LNCaP clone FGC (cell line): ENCODE results near the gene TUBB6.

Experiments
- DNase-seq: peaks from one replicate; pipeline ENCODE4 v3.0.0-alpha.2; 2011; ENCODE audit warnings: low read depth
- H3K4me3 ChIP-seq: 2 replicates; pipeline ENCODE4 v1.5.1; 2011; ENCODE audit warnings: mild to moderate bottlenecking, low read depth, low read length, control low read depth
- TF ChIP-seq, protein P1 (sequence below): IDR thresholded peaks from 2 replicates; pipeline ENCODE4 v1.5.1; 2012; ENCODE audit warnings: mild to moderate bottlenecking; ENCODE audit not compliant: control insufficient read depth, insufficient read depth; ENCODE audit errors: extremely low read depth

The TUBB6 gene

DNA sequence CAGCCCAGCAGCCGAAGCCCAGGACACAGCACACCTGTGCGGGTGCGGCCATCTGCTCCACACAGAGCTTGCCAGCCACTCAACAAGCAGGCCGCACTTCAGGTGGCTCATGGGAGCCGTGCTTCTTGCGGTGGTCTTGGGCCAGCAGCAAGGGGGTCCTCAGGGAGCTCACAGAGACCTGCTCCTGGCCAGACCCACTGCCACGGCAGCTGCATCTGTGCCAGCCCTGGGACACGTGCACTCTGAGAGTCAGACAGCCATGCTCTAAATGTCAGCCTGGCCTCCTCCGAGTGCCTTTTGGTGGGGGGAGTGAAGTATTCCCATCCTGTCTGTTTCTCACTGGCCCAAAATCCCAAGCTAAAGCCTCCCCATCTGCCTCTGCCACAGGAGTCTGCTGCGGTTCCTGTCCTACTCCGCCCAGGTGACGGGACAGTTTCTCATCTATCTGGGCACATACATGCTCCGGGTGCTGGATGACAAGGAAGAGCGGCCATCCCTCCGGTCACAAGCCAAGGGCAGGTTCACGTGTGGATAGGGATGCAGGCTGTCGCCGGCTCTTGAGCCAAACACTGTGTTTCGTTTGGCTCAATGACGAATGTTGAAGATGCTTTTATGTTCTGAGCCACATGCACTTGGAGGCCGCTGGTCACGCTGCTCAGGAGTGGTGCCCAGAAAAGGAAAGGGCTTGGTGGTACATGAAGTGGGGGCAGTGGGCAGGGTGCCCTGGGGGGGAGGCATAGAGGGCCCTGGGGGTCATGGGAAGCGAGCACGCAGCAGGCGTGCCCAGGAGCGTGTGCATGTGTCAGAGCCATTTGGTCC, 31.1 kb upstream of the TUBB6 start:
- TF ChIP-seq, protein P1, sequence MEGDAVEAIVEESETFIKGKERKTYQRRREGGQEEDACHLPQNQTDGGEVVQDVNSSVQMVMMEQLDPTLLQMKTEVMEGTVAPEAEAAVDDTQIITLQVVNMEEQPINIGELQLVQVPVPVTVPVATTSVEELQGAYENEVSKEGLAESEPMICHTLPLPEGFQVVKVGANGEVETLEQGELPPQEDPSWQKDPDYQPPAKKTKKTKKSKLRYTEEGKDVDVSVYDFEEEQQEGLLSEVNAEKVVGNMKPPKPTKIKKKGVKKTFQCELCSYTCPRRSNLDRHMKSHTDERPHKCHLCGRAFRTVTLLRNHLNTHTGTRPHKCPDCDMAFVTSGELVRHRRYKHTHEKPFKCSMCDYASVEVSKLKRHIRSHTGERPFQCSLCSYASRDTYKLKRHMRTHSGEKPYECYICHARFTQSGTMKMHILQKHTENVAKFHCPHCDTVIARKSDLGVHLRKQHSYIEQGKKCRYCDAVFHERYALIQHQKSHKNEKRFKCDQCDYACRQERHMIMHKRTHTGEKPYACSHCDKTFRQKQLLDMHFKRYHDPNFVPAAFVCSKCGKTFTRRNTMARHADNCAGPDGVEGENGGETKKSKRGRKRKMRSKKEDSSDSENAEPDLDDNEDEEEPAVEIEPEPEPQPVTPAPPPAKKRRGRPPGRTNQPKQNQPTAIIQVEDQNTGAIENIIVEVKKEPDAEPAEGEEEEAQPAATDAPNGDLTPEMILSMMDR, result no peak
- no peak for DNase-seq

DNA sequence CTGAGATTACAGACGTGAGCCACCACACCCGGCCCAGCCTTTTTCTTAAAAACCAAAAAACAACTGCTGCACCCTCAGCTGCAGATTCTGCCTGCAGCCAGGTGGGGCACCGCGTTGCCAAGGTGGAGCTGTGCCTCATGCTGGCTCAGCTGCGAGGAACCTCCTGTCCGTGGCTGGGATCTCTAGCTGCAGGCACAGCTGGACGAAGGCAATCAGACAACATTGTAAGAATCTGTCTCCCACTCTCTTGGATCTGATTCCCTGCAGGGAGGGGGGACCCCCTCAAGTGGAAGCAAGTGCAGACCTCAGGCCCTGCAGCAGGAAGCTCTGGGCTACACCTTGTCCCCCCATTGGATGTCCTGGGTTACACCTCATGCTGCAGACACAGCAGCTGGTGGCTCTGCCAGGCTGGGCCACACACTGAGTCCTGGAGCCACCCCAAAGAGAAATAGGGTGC, 29.8 kb upstream of the TUBB6 start:
- no peak for DNase-seq
- TF ChIP-seq, protein P1, result peak; percentile 54
- no peak overlapping the region for H3K4me3 ChIP-seq

More for the DNA sequence above, 31.1 kb upstream of the TUBB6 start:
- no peak overlapping the region for H3K4me3 ChIP-seq

DNA sequence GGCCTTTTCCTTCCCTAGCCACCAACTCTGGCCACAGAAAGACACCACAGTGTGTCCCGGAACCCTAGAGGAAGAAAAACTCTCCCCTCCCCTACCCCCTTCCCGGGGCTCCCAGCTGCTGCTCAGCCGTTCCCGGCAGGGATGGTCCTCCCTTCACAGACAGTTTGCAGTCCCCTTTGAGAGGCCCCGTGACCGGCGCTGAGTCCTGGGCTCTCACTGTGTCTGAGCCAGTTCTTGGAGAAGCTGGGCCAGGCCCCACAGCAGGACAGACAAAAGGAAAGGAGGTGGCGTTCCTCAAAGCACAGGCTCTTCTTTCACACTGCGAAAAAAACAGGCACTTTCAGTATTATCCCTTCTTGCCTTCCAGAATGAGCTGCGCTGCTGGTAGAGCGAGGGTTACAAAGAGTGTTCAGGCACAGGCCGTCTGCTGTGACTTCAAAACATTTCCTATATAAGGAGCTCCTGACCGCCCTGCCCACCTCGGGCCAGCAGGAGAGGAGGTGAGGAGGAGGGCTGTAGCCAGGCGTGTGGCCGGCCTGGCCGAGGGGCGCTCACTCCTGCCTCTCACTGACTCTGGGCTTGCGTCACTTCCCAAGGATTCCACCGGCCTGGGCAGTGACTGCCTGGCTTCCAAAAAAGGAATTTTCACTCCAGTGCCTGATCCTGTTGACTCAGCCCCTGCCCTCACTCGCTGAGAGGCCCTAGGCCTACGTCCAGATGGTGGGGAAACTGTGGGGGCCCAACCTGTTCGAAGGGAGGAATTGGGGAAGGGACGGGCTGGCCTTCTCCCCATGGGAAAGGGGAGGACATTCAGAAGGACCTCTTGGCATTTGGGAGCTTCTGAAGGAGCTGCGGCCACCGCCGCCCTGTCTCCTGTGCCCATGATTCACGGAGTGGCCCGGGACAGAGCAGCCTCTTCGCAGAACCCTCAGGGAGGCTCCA, 29.0 kb upstream of the TUBB6 start:
- DNase-seq, result no peak
- TF ChIP-seq, protein P1, result no peak
- no peak overlapping the region for H3K4me3 ChIP-seq

DNA sequence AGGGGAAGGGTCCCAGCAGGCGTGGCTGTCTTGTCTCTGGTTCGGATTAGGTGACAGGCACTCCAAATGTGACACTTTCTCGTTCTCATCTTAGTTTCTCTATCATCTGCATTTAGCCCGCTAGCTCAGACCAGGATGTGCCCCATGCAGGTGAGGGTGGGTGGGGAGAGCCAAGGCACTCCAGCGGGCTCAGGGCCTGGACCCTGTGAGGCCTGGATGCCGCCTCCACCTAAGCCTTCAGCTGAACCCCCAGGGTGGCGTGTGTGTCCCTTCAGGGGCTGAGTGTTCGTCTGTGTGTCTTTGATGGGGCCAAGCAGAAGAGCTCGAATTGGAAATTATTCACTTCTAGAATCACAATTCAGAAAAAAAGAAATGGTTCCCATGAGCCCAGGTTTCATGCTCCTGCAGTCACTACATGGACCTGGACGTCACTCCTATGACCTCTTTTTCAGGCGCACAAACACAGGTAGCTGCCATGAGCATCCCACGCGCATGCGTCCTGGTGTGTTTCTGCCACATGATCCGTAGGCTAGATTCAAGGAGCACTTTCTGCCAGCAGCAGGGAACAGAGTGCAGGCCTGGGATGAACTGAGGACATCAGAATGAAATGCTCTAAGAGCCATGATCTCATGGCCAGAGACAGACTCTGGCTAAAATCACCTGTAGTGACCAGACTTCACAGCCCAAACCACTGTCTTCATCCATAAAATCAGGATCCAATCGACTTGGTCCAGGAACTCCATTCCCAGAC, 28.1 kb upstream of the TUBB6 start:
- H3K4me3 ChIP-seq, result no peak overlapping the region
- no peak for DNase-seq
- TF ChIP-seq, protein P1, result no peak

DNA sequence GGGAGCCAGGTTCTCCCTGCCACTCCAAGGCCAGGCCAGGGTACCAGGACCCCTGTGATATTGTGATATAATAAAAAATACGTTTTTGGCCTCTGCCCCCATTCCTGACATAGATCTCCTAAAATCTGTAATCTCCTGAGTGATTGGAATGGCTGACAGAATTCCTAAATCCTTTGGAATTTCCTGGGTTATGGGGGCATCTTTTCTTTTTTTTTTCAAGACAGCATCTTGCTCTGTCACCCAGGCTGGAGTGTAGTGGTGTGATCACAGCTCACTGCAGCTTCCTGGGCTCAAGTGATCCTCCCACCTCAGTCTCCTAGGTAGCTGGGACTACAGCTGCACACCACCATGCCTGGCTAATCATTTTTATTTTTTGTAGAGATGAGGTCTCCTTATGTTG, 26.2 kb upstream of the TUBB6 start:
- no peak overlapping the region for H3K4me3 ChIP-seq
- TF ChIP-seq, protein P1, result no peak
- DNase-seq, result no peak

DNA sequence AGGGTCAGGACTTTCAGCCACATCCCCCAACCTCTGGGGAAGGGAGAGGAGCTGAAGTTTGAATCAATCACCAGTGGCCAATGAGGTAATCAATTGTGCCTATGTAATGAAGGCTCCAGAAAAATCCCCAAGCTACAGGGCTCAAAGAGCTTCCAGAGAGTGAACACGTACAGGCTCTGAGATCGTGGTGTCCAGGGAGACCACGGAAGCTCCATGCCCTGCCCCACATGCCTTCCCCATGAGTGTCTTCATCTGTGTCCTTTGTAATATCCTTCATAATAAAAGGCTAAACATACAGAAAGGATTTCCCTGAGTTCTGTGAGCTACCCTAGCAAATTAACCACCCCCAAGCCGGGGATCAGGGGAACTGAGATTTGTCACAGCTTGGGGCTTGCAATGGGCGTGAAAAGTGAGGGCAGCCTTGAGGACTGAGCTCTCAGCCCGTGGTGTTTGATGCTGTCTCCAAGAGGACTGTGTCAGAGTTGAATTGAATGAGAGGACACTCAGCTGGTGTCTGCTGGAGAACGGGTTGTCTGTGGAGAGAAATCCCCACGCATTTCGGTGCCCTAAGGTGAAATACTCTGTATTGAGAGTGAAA, 25.5 kb upstream of the TUBB6 start:
- no peak for DNase-seq
- TF ChIP-seq, protein P1, result no peak
- no peak overlapping the region for H3K4me3 ChIP-seq
